NCI-H1092 (cell line): ENCODE data around the gene RPS3A.
"Not testable (repeated sequence)": the region's sequence is repeated elsewhere in the genome, so short reads cannot be mapped to it uniquely, and the experiment has no call there.

Experiments used
- DNase-seq: peaks from one replicate; lab custom pipeline; 2025; lab: John Stamatoyannopoulos, UW

Gene RPS3A

GRCh38 chr4:151117371-151117962 lies 18.0 kb downstream of the RPS3A start:
- DNase-seq = peak; percentile 34

GRCh38 chr4:151129796-151130195 lies 30.4 kb downstream of the RPS3A start:
- DNase-seq = no peak

GRCh38 chr4:151133311-151133710 lies 33.9 kb downstream of the RPS3A start:
- DNase-seq = no peak

GRCh38 chr4:151136048-151136447 lies 36.6 kb downstream of the RPS3A start:
- not testable (repeated sequence) for DNase-seq

GRCh38 chr4:151139814-151140213 lies 40.4 kb downstream of the RPS3A start:
- DNase-seq = no peak

GRCh38 chr4:151142758-151143157 lies 43.3 kb downstream of the RPS3A start:
- no peak for DNase-seq

- no peak for DNase-seq
Measured at GRCh38 chr4:151143162-151143561, 43.7 kb downstream of the RPS3A start.

GRCh38 chr4:151143811-151144210 lies 44.4 kb downstream of the RPS3A start:
- no peak for DNase-seq

GRCh38 chr4:151144329-151145072 lies 45.1 kb downstream of the RPS3A start:
- no peak for DNase-seq

- DNase-seq = no peak
Measured at GRCh38 chr4:151147000-151147399, 47.6 kb downstream of the RPS3A start.

GRCh38 chr4:151148261-151148660 lies 48.8 kb downstream of the RPS3A start:
- DNase-seq = no peak

GRCh38 chr4:151150821-151151580 lies 51.6 kb downstream of the RPS3A start:
- DNase-seq = no peak

- no peak for DNase-seq
Measured at GRCh38 chr4:151152028-151152427, 52.6 kb downstream of the RPS3A start.

GRCh38 chr4:151153585-151153984 lies 54.2 kb downstream of the RPS3A start:
- DNase-seq = no peak
